Right renal pelvis (tissue), 4 donors: ENCODE measurements around the gene ULK4. TPM values are rescaled to one million over a fixed set of nuclear protein-coding genes. Genes with fewer than 3 reads are reported as not detected.
"Not testable (repeated sequence)": the region's sequence is repeated elsewhere in the genome, so short reads cannot be mapped to it uniquely, and the experiment has no call there.

ENCODE experiments used
- DNase-seq, 4 donors: peaks; one replicate each; pipeline ENCODE4 v3.0.0-alpha.2; 2013; ENCODE audit warnings: low read depth in 4 of 4, low spot score in 3 of 4, missing footprints in 1 of 4
- polyA plus RNA-seq, 4 donors: library from polyadenylated mRNA; unstranded; fragments of 120-200 nt; gene quantifications; one replicate each; pipeline ENCODE4 v1.2.1, GENCODE V29; 2013; ENCODE audit not compliant: insufficient read length in 4 of 4

The ULK4 gene
- polyA plus RNA-seq, 4 donors, result 4.2 to 6.1 (median 4.6) TPM

DNA sequence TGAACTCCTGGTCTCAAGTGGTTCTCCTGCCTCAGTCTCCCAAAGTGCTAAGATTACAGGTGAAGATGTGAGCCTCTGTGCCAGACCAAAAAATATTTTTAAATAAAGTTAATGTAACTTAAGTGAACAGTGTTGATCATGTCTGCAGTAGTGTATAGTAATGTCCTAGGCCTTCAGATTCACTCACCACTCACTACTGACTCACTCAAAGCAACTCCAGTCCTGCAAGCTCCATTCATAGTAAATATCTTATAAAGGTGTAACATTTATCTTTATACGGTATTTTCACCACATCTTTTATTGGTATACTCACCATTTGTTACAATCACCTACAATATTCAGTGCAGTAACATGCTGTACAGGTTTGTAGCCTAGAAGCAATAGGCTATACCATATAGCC is 264.2 kb downstream of the ULK4 start:
- DNase-seq, result no peak

DNA sequence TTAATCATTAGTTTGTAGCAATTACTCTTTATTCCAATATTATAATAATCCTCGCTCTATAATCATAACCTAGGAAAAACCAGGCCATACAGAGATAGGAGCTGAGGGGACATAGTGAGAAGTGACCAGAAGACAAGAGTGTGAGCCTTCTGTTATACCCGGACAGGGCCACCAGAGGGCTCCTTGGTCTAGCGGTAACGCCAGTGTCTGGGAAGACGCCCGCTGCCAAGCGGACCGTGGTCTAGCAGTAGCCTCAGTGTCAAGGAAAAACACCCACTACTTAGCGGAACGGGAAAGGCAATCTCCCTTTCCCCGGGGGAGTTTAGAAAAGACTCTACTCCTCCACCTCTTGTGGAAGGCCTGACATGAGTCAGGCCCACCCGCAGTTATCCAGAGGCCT is 266.1 kb downstream of the ULK4 start:
- DNase-seq, result not testable (repeated sequence)

DNA sequence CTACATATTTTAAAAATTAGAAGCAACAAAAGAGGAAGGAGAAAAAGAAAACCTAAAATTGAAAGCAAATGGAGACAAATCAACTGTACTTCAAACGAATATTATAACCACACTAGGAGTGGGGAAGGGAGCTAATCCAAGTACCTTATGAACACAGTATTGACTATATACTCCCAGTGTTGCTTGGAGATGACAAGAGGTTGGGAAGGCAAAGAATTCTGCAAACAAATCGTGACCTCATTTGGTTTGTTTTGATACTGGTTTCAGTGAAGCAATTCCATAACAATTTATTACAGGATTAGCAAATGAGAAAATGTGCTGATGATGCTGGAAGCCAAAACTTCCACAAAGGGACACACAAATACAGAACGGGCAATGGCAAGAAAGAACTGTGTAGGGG is 268.1 kb downstream of the ULK4 start:
- DNase-seq, result no peak

DNA sequence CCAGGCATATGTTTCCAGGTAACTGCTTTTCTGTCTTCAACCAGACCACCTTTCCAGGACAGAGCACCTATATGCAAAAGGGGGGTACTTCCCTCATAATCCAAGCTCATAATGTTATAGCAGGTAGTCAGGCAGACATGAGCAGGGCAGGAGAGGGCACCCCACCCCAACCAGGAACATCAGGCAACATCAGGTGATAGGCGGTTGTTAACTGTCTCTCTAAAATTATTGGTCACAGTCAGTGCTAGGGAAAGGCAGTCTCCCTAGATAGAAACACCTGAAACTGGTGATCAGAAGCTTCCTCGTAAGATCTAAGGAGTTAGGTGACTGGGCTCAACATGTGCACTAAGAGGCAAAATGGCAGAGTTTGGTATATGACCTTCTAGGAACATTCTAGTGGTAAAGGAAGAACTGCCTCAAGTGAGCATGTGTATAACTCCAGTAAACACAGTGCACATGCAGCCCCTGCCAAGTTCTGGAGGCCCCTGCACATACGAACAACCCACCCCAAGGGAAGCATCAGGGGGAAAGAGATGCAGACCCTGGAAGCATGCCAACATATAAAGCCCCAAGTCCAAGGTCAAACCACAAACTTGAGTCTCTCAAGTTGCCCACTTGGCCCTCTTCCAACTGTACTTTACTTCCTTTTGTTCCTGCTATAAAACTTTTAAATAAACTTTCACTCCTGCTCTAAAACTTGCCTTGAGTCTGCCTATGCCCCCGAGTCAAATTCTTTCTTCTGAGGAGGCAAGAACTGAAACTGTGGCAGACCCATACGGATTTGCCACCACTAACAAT is 270.9 kb downstream of the ULK4 start:
- no peak for DNase-seq

DNA sequence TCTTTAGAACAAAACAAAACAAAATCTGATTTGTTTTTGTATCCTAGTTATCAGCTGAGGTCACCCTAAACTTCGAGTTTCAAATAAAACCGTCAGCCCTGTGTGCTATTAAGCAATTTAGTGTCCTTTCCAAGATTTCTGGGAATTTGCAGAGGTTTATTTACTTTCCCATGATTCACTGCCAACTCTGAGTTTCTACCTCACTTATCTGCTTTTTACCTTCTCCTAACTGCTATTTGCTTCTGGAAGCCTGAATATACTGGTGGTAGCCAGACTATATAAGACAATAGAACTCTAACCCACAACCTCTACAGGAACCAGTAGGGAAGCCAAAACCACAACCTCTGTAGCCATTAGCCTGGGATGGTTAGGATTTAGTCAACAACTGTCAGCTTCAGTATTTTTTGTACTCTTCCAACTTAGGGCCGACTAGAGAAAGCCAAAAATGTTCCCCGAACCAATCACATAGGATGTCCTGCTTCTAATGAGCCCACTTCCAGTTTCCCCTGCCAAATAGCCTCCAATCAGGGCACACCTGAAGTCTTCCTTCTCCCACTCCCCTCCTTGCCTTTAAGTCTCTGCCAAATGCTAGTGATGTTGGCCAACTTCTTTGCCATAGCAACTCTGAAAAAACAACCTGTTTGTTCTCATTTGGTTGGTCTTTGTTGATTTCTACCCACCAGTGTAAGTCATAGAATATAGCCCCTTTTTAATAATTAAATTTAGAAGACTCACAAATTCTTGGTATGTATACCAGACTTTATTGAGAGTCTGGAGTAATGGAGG is 273.1 kb downstream of the ULK4 start:
- no peak for DNase-seq

DNA sequence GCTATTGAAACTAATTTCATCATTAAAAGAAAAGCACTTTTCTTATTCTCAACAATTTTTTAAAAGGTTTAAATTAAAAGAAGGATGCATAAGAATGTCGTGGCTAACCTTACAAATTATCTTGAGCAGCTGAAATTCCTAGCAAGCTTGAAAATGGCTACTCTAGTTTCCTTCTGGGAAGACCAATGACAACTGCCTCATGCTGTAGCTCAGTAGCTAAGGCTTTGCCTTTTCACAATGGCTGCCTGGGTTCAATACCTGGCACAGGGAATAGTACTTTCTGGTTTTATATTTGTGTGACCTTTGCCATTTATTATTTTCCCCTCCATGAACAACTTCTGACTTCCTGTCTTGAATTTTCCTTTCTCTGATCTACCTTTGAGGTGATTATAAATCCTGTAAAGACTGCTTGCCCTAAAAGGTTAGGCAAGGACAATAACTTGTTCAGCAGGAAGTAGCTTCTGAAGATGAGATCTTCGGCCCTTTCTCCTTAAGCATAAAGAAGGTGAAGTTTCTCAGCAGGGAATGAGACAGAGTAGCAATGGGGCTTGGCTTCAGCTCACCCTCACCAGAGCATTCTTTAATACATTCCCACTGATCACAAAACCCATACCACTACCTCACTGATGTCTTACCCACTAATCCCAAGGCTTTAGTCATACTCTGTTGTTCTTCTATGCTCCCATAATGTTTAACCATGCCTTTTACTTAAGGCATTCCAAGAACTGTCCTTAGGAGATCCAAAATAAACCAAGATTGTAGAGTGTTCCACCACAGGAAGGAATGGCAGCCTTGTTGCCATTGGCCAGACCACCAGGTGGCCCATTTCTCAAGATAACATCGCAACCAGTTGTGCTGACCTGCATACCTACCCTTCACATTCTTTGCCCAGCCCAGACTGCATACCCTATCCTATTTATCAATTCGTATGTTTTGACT is 276.8 kb downstream of the ULK4 start:
- no peak for DNase-seq

DNA sequence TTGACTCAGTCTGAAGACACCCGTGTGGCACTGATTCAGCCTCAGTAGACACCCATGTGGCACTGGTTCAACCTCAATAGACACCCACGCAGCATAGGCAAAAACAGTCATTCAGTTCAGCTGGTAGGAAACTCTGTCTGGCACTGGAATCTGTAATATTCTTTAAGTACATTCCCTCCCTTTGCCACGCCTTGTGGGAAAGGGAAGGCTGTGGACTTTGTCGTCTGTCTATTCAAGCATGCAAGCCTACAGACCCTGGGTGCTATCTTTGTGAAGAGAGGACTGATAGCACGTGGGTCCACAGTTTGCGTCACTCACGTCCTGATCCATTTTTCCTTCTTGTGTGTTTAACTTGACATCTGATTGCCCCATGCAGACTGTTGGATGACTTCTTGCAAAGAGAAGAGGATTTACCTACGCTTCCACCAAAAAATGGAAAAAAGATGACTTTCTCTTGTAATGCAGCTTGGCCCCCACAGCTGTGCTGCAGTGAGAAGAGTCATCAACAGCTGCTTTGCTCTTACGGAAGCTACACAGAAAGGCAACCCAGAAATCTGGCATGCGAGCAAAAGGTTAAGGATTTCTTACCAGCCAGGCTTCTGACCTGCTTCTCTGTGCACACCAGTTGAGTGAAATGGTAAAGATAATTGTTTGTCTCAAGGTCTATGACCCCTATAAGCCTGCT is 278.1 kb downstream of the ULK4 start:
- no peak for DNase-seq

DNA sequence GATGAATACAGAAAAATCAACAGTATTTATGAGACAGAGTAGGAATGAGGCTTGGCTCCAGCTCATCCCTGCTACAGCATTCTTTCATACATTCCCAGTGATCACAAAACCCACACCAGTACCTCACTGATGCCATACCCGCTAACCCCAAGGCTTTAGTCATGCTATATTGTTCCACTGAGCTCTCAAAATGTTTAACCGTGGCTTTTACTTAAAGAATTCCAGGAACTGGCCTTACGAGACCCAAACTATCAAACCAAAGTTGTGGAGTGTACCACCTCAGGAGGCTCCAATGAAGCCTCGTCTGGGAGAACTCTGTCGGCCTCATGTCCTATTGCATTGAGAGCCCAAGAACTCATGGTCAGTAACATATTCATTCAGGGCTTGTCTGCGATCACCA is 278.9 kb downstream of the ULK4 start:
- DNase-seq, result no peak

DNA sequence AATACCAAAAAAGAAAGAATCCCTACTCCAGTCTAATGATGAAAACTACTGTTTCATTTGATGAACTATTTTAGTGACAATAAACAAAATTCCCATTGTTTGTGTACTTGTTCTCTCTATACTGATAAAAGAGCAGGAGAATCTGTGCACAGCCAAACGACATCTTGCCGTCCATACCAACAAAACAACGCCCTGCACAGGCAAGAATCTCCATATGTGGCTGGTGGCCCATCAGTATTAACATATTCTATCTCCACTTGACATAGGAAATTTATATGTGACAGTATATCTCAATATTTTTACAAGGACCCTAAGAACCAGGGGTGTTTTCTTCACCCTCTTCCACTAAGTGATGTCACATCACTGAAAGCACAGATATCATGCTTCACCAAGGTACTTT is 279.5 kb downstream of the ULK4 start:
- no peak for DNase-seq

DNA sequence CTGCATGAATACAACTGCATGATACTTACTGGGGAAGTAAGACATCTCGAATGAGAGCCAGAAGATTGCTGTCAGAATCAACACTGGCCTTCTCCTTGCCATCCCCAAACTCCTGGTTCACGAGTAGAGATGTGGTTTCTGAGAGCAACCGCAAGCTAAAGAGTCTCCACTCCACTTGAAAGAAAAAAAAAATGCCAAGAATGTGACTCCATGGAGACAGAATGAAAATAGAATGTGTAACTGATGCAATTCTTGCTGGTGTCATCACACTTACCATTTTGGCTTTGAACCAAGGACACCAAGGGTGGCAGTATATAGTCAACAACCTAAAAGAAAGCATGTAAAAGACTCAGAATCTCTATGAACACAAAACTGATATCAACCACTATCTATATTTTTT is 280.4 kb downstream of the ULK4 start:
- DNase-seq, result no peak

DNA sequence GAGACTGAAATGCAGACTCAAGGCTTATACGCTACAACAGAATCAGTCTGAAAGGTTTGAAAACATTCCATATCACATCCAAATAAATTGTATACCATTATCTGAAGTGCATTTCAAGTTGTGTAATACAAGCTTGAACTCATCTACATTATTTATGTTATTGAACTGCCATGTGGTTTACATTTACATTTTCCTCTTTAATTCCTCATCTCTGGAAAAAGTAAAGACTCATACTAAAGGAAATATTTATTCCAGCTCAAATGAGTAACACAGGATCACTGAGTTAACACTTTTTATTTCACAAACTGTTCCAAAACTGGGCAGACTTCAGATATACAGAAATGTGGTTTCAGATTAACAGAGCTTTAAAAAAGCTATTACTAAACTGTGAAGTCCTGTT is 282.5 kb downstream of the ULK4 start:
- no peak for DNase-seq

DNA sequence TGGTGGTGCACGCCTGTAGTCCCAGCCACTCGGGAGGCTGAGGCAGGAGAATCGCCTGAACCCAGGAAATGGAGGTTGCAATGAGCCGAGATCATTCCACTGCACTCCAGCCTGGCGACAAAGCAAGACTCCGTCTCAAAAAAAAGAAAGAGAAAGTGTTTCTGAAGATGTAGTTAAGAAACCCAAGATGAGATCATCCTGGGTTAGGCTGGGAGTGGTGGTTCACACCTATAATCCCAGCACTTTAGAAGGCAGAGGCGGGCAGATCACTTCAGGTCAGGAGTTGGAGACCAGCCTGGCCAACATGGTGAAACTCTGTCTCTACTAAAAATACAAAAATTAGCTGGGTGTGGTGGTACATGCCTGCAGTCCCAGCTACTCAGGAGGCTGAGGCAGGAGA is 286.8 kb downstream of the ULK4 start:
- not testable (repeated sequence) for DNase-seq

DNA sequence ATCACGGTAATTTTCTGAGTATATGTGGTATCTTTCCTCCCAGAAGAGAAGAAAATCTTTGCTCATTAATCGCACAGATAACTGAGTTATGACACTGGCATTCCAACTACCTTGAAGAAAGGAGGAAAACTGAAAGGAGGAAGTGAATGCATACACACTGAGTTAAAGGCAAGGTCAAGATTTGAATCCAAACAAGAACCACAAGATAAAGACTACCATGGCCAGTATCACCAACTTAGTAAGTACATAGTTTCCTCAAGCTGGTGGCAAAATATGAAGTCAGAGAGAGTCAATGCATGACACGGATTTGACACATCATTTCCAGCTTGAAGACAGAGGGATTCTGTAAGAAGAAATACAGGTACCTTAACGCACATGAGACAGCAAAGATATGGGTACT is 287.5 kb downstream of the ULK4 start:
- no peak for DNase-seq

DNA sequence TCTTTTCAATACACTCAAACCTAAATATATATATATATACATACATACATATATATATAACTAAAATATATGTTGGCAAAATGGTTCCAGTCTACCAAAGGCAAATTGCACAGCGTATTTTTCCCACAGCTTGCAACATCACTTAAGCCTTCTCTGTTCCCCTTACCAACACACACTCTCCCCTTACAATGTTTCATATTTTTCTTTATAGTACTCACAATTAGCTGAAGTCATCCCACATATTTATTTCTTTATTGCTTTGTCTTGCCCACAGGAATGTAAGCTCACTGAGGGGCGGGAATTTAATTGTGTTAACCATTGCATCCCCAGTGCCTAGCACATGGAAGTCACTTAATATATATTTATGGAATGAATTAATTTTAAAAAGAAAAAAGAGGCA is 288.3 kb downstream of the ULK4 start:
- no peak for DNase-seq

DNA sequence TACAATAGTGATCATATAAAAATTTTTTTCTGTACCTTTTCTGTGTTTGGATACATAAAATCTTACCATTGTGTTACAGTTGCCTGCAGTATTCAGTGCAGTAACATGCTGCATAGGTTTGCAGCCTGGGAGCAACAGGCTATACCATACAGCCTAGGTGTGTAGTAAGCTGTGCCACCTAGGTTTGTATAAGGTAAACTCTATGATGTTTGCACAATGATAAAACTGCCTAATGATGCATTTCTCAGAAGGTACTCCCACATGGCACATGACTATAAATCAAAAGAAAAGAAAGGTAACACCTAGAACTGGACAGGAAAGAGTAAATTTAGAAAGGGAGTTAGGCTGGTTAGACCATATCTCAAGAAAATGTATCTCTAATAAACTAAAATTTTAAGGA is 293.5 kb downstream of the ULK4 start:
- DNase-seq, result no peak

DNA sequence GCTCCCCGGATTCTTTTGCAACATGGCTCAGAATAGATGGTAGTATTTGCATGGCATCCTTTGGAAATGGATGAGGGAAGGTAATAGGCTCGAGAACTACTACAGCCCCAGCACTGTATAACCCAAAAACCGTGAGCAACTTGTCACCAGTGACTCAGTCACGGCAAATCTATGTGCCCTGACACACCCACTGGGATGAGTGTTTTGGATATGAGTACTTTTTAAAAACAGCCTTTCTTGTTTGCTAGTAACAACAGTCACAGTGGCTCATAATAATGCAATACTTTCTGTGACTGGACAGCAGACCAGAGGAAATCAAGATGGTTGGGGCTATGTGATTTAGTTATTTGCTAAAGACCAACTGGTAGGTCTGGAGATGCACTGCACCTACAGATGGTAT is 299.6 kb downstream of the ULK4 start:
- DNase-seq, result no peak

DNA sequence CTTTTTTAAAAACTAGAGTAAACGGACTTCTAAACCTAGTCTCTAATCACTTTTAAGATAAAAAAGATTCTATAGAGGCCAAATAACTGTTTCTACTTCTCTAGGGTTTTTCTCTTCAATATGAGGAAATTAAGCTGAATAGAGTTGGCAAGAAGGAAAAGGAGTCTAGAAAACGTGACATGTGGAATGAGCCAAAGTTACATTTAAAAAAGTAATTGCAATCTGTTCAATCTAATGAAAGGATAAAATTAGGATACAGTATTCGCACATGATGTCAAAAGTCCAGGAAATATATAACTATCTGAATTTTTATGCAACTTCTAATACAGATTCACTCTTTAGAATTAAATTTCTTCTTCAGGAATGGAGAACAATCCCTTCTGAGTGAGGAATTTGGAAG is 300.1 kb downstream of the ULK4 start:
- DNase-seq, result no peak

DNA sequence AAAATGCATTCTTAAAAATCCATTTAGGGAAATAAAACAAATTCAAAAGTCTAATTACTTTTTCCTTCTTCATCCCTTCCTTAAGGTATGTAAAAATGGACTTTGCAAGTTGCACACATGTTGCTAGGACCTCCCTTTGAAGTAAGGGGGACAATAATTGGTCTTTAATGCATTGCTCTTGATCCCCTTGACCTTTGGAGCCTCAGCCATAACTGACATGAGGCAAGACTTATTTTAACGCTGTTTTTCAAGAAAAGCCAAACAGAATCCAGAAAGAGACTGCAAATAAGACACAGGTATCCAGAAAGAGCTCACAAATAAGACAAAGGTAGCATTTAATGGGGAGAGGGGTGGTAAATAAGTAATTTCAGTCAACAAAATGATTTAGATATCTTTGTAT is 301.4 kb downstream of the ULK4 start:
- no peak for DNase-seq

DNA sequence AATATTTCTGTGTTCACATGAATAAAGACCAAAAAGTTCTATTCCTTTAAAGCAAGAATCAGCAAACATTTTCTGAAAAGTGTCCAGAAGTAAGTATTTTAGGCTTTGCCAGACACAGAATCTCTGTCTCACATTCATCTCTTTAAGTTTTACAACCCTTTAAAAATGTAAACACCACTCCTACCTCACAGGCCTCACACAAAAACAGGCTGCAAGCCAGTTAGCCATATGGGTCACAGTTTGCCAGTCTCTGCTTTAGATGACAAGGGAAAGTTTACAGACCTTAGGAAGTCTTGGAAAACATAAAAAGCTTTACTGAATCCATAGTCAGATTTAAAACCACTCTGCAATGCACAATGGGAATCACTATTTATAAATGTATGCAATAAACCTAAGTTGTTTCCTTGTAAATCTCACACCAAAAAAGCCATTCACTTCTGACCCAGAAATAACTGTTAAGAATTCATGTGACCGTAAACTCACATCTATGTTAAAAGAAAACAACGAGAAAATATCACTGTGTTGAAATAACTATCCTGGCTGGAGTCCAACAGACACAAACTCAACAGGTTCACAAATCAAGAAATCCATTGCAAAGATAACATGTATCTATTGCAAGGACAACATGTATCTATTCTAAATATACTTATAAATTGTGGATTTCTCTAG is 308.2 kb downstream of the ULK4 start:
- peak; percentile 4 to 17 (median 8) for DNase-seq

DNA sequence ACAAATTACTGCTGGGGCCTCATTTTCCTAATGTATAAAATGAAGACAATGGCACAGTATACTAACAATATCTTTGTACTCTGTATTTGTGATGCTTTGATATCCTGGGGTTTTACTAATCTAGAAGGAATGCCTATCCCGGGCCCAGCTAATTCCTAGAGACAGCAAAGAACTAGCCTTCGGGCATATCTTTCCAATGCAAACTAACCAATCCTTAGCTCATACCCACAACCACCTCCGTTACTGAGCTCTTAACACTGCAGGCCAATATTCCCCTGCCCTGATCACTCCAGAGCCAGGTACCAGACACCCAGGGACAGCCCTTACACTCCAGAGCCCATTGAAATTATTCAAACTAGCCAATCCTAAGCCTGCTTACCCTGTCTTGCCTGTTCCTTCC is 309.0 kb downstream of the ULK4 start:
- DNase-seq, result no peak
